GM12891 (cell line): ENCODE data around the gene CCNK.

ENCODE experiments used
- POLR2A ChIP-seq: IDR thresholded peaks from 2 replicates; pipeline ENCODE4 v1.6.1; 2011; ENCODE audit warnings: low read depth, low read length, control low read depth
- POLR2AphosphoS5 ChIP-seq: IDR thresholded peaks from 2 replicates; pipeline ENCODE4 v1.6.1; 2011; ENCODE audit warnings: low read depth, low read length, control low read depth
- POU2F2 ChIP-seq: IDR thresholded peaks from 2 replicates; pipeline ENCODE4 v1.6.1; 2011; ENCODE audit warnings: low read depth, mild to moderate bottlenecking, control low read depth, low read length, moderate library complexity

GRCh38 chr14:99525699-99526080 is 44.5 kb downstream of the CCNK start:
- no peak for TF ChIP-seq POU2F2
- TF ChIP-seq POLR2AphosphoS5, result no peak
- TF ChIP-seq POLR2A, result no peak
